D341Med (cell line): ENCODE results near the gene SKAP1.

Experiments used
- DNase-seq: peaks from one replicate; pipeline ENCODE4 v3.0.0; 2012; ENCODE audit warnings: low spot score

Gene SKAP1

DNA sequence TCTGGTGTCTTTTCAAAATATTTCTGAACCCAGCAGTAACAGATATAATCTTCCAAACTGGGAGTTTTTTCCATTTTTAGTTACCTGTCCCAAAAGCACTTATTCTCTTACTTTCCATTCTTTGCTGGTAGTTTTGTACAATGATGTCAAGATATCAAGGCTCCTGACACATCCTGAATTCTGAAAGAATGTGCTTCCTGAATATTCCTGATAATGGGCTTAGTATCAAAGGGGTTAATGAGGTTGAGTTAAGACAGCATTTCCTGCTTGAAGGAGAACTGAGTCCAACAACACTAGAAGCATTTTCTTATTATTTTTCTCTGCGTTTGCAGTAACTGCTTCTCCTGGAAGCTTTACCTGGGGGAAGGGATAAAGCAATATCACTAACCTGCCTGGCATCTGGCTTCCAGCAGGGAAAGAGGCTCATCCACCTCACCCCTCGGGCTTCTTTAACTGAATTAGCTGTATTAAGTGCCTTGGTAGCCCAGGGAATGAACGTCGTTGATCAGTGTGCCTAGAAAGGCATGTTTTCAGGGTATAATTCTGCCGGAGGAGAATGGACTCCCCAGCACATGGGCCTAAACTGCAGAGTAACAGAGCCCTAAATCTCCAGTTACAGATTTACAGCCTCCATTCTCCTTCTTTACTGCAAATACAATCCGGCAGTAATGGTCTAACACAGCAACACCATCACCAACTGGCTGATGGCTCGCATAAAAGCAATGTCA is 188.1 kb downstream of the SKAP1 start:
- DNase-seq, result no peak

DNA sequence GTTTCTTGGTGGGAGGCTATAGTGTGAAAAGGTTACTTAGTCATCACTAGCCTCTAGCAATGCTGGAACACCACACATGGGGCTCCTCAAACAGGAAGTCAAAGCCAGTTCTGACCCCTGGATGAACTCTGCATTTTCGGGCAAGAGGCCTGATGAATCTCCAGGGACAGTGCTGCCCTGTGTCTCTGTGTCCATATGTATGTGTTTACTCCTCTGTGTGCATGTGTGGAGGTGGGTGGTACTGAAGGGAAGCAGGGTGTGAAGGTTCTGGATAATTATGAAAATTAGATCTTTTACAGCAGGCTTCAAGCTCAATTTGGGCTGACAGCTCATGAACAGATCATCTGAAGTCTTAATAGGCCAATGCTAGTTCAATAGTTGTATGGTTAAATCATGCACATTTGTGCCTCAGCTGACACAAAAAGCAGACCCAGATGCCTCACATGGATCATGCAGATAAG is 188.9 kb downstream of the SKAP1 start:
- no peak for DNase-seq

DNA sequence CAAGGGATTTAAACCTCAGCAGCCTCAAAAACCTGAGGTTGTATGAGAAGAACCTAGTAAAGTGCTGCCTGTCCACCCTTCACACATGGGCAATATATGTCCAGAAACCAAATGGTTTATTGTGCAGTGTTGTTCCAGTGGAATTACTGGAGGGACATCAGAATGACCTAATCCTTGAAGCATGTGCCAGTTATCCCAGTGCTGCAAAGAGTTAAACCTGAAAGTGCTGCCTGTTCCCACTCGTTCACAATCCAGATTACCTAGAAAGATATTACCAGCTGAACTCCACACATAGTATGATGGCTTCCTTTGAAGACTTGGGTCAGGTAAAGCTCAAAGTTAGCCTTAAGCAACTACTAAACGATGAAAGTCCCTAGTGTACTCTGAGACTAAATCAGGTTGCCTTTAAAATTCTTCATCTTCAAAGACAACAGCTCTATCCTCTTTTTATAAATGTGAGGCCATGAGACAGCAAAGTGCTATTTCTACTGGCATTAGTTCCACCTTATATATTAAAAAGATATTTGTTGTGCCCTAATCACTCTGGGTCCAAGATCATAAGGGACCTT is 189.4 kb downstream of the SKAP1 start:
- DNase-seq, result no peak

DNA sequence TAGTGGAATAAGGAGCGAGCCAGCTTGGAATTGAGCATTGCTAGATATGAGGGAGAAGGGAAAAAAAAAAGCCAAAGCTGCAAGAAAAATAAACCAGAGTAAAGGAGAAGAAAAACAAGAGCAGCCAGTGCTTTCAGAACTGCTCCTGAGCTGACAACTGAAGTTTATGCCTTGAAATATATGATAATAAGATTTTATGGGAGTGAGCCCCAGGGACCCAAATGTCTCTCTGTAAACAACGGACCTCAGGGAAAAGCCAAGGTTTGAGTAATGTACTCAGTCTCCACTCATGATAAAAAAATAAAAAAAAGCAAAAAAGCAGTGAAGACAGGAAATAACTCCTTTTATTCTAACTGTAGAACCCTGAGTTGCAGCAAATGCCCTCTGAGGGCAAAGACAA is 189.9 kb downstream of the SKAP1 start:
- no peak for DNase-seq

DNA sequence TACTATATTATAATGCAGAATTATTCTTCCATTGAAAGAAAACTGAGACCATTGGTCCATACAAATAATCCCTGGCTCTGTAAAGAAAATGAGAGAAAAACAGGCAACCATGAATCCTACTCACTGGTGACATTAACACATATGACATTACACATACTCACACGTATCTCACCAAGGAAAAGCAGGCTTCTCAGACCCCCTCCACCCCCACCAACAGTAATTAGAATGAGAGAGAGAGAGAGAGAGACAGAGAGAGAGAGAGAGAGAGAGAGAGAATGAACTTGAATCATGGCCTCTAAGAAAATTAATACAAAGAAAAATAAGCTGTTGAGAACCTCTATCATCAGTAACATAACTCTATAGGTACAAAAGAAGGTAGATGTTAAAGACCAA is 190.4 kb downstream of the SKAP1 start:
- no peak for DNase-seq

DNA sequence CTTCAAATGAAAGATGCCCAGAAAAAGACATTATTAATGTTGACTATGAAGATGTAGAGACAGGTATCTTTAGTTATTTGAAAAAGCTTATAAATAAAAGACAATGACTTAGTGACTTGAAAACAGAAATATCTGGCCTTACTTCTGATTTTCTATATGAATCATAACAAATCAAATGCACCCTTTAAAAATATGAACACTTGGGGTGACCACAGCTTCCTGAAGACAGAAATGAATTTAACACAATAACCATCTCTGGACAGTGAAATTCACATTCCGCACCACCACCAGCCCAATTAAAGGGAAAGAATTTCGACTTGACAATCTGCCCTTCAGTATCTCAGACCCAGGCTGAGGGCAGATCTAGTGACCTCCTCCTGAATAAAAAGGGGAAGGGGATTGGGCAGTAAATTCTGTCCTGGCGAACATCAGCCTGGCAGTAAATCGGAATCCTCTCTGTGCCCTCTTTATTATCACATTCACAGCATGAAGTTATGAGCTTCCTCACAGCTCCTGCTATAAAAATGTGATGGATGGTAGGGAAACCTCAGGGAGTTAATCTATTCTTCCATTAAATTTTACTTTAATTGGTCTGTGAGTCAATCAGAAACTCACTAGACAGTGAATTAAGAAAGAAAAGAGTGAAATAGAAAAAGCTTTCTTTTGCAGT is 190.9 kb downstream of the SKAP1 start:
- no peak for DNase-seq

DNA sequence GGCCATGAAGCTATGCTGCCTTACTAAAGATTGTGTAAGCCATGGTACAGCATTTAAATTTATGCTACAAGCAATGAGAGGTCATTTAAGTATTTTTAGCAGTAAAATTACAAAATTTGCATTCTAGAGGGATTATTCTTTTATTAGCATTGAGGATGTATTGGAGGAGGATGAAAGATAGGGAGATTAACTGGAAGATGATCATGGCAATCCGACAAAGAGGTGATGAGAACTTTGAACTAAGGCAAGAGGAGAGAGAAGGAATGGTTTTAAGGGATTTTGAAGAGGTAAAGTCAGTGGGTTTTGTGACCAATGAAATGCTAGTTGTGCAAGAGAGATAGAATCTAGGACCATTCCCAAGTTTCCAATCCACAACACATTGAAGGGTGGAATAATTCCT is 192.6 kb downstream of the SKAP1 start:
- no peak for DNase-seq

DNA sequence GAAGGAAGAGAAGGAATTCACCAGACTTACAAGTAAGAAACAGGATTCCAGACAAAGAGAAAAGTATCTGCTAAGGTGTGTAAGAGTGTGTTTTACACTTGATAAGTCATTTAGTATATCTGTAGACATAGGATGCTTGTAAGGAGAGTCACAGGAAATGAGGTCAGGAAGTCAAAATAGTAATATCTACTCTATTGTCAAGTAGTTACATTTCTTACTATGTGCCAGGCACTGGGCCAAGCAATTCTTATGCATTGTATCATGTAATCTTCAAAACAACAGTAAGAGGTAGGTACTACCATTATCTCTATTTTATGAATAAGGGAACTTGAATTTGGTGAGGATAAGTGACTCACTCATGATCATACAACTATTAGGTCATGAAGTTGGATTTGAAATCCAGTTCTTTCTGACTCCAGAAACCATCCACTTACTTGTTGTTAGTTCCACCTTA is 193.3 kb downstream of the SKAP1 start:
- DNase-seq, result no peak

DNA sequence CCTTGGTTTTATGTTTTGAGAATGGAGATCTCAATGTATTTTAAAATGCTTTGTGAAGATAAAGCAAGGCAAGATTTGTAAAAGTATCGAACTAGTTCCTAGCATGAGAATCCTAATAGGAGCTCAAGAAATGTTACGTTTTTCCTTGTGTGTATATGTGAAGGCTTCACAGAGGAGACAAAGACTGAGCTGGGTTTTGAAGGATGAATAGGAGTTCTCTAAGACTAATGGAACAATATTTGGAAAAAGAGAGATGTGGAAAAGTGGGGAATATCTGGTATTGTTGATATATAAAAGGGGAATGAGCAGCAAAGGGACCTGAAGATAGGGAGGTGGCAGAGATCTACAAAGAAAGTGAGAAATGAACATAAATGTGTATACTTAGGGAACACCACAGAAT is 195.1 kb downstream of the SKAP1 start:
- DNase-seq, result no peak

DNA sequence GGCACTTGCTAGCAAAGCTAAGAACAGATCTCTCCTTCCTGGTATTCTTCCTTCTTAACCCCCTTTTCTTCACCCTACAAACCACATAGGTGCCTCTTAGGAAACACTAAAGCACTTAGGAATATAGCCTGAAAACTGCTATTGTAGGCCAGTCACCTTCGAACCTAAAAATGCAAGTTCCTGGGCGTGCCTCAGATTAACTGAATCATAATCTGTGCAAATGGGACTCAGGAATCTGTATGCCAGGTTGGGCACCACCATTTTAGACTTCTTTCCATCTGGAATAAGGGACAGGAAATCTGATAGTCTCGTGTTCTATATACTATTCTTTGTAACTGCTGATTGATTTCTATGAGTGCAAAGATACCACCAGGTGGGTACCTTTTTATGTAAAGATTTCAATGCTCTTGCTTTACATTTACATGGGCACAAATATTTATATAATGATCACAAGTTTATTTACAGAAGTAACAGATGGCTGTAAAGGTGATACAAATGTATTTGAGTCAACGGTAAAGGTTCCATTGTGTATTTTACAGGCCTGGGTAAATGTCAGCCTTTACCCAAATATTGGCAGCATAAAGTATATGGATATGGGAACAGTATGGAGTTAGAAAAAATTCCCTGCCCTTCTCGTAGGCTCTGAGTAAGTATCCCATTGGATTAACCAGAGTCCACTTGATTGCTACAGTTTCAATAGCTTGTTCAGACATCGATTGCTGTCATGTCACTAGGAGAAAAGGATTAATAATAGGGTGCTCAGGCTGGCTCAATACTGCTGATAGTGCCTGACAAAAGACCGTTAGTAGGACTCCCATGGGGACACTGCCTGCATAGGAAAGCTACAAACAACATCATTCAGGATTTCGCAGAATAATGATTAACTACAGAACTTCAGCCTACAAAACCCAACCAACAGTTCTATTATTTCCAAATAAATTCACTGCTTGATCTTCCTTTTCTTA is 197.7 kb downstream of the SKAP1 start:
- DNase-seq, result no peak

DNA sequence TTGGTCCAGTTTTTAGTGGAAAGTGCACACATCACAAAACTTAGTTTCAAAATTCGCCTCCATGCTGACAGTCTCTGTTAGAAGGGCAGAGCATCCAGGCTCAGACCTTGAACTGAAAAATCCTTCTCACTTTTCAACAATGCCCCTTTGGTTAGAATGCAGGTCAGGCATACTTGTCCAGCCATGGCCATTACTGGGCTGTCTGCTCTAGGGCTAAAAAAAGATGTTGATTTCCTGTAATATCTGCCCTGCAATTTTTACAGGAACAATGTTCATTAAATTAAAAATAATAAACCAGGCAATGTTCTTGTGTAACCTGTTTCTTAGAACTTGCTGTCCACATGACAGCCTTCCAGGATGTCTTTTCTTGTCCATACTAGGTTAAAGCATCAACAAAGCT is 200.1 kb downstream of the SKAP1 start:
- no peak for DNase-seq

DNA sequence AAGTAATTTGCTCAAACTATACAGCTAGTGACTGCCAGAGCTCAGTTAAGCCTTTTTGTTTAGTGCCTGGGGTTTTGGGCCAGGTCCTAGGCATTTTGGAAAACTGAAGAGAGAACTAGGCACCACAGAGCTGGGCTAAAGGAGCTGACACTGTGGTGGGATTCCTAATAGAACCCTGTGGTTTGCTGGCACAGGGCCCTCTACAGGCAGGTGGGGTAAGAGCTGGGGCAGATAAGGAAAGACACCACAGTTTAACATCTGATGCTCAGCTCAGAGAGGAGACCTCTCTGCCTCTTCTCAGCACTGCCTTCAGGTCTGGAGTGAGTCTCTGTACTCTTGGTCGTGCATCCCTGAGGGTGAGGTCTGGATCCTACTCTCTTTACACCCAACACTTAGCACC is 201.3 kb downstream of the SKAP1 start:
- DNase-seq, result peak; percentile 51

DNA sequence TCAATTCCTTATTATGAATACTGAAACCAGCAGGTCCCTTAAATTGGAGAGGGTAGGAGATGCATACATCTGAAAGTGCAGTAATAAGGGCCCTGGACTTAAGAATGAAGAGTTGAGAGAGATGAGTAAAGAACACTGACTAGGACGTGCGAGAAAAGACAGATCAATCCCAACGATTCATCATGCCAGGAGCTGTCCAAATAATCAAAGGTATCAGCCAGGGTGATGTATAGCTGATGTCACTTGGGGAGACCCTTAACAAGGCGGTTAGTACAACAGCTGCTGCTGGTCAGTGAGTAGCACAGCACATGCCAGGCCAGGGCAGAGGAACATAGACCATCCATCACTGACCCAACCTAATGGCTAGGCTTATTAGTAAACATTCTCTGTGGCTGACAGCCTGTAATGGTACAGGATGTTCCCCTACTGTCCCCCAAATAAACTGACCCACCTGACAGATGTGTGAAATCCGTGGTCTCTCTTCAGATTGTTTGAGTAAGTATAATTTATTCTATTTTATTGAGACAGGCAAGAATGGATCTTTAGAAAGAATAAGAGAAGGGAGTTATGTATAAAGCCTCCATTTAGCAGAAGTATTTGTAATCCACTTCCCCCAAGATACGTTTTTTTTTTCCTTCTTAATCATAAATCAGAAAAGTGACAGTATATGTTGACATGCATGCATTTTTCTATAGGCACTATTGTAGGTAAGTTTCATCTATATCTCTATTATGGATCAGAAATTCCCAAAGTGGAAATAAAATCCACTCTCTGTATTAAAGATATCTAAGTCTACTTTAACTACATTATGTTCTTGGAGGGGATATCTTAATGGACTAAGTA is 204.1 kb downstream of the SKAP1 start:
- no peak for DNase-seq

DNA sequence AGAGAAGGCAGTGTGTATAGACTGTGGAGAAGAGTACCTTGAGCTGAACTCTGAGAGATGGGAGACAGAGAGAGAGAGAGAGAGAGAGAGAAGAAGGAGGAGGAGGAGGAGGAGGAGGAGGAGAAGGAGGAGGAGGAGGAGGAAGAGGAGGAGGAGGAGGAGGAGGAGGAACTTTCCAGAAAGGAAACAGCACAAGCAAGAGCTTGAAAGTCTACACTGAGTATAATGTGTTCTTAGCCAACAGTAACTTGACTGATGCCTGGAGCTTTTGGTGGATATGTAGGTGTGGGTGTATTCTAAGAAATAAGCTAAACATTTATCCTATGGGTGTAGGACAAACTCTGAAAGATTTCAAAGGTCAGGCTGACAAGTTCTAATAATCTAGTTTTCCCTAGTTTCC is 206.1 kb downstream of the SKAP1 start:
- no peak for DNase-seq

DNA sequence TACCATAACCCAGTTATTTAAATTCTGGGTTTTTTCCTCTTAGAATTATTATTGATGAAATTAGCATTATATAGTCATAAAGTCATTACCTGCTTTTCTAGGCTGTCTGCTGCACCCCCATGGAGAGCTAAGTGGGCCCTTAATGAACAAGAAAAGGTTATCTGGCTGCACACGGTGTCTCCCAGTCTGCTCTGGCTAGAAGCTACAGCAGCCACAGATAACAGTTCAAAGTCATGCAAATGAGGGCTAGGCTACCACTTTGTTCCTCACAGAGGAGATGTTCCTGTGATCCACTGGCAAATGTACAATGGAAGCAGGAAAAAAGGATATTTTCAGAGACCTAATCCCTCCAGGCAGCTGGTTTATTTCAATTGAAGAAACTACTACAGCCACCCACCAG is 210.4 kb downstream of the SKAP1 start:
- no peak for DNase-seq

DNA sequence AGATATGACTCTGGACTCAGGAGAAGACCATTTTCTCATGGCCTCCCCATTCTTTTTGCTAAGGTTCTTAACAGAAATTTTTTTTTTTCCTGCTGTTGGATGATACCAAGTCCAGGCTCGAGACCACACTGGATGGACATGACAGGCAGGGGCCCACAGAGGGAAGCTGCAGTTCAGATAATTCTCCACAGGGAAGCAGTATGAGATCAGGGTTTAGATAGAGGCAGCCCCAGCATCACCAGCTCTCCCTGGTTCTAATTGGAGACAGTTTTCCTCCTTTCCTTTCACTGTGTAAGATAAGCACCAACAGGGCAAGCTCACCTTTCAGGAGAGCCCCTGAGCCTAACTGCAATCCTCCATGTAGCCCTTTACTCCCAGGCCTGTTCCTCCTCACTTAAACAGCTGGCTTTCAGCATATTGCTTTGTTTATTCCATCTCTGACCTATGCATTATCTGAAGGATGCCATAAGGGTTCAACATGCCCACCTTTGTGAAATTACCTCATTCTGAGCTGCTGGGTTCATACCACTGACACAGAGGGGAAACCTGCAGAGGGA is 214.4 kb downstream of the SKAP1 start:
- DNase-seq, result peak; percentile 61

DNA sequence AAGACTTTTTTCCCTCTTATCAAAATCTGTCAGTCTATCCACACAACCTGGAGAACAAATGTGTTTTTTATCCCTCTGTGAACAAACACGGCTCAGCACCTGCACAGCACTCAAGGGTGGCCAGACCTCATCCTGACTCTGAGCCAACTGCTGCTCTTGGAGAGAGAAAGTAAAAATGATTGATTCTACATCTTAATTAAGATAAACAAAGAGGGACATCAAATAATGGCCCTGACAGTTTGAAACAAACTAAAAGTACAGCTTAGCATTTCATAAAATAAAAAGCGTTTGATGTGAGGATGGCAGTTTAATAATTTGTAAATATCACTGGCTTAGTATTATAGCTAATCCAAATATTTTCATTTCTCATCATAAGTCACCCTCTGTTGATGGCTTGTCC is 216.2 kb downstream of the SKAP1 start:
- no peak for DNase-seq

DNA sequence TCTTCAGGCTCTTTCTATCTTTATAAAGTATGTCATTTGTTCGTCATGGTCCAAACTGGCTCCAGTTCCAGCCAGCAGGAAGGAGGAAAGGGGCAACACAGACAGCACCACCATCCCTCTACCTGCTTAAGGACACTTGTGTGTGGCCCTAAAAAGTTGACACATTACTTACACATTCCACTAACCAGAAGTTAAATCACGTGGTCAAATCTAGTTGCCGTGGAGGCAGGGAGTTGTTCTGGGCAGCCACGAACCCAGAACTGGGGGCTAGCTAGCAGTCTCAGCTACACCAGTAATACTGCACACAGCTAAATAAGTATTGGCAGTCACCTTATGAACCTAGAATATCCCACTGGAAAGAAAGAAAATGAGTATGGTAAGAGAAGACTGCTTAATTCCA is 218.2 kb downstream of the SKAP1 start:
- DNase-seq, result no peak

DNA sequence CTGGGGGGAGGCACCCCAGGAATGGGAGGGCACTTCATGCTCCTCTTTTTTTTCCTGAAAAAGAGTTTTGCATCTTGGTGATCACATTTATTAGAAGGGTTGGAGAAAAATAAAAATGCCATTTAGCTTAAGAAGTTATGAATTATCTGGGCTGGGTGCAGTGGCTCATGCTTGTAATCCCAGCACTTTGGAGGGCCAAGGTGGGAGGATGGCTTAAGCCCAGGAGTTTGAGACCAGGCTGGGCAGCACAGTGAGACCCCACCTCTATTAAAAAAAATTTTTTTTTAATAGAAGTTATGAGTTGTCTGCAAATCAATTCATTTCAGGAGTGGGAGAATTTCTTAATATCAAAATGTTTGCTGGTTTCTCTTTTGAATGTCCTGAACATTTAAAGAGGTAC is 219.0 kb downstream of the SKAP1 start:
- DNase-seq, result no peak

DNA sequence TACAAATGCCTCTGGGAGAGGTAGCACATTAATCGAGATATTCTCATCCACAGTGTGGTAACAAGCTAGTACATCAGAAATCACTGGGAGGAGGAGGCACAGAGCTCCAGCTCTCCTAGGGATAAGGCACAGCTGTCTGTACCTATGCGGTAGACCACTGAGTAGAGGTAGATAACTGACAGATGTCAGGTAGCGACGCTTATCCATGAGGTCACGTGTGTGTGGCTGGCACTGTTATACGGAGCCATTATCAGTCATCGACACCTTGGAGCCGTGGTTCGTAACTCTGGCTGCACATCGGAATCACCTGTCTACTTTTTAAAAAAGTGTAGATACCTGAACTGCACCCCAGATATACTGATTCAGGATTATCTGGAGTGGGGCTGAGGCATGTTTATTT is 220.0 kb downstream of the SKAP1 start:
- DNase-seq, result no peak
